K562 (cell line): Measurements from ENCODE around the gene RECK.

ENCODE experiments used
- CREB1 ChIP-seq, 2 experiments: sonication (generic) in 1 of 2; formaldehyde crosslinking in 1 of 2; IDR thresholded peaks; 2 replicates each; pipeline versions ENCODE4 v1.6.1 to v1.8.0; 2012 to 2022; ENCODE audit warnings: inconsistent platforms in 1 of 2, mild to moderate bottlenecking in 1 of 2, missing genetic modification reagents in 1 of 2, moderate library complexity in 1 of 2
- EP300 ChIP-seq: IDR thresholded peaks from 2 replicates; pipeline ENCODE4 v1.6.1; 2012; ENCODE audit warnings: low read length, improper control_type of control experiment
- POLR2A ChIP-seq: fragments of 450-650 bp; conservative IDR thresholded peaks from 2 replicates; pipeline ENCODE4 v1.6.1; 2016
- SMC3 ChIP-seq: conservative IDR thresholded peaks from 2 replicates; pipeline ENCODE4 v1.6.1; 2011; ENCODE audit warnings: low read depth, low read length, improper control_type of control experiment; ENCODE audit not compliant: insufficient read depth
- THRAP3 ChIP-seq: fragments of 450-650 bp; IDR thresholded peaks from 2 replicates; pipeline ENCODE4 v1.6.1; 2016; ENCODE audit warnings: mild to moderate bottlenecking, inconsistent platforms, borderline replicate concordance

- TF ChIP-seq CREB1 (IDR thresholded peaks at IDR 0.05) (no peak), CREB1 (CRISPR knock-in tag; IDR thresholded peaks at IDR 0.05) (no peak), EP300 (no peak), POLR2A (no peak), SMC3 (no peak), THRAP3 (no peak)
Observed at GRCh38 chr9:36036253-36036779, 397 bp upstream of the RECK start.
